Spleen (tissue), 7 donors: Measurements from ENCODE around the gene PRKG1.

Source experiments
- CTCF ChIP-seq, 11 experiments: fragments of 200-600 bp in 7 of 11; fragments of 450-650 bp in 4 of 11; sonication (generic) in 4 of 11; IDR thresholded peaks in 8 of 11; conservative IDR thresholded peaks in 3 of 11; 1 replicate in 7 of 11; 2 replicates in 4 of 11; pipeline versions ENCODE4 v1.4.0 to v1.8.0; 2016 to 2021; ENCODE audit warnings: antibody characterized with exemption in 11 of 11, inconsistent platforms in 4 of 11, mild to moderate bottlenecking in 1 of 11
- POLR2A ChIP-seq, 3 donors: fragments of 450-650 bp; IDR thresholded peaks; one replicate each; pipeline ENCODE4 v1.5.1; 2017; ENCODE audit warnings: antibody characterized with exemption in 3 of 3, mild to moderate bottlenecking in 1 of 3
- donor health status: DM: no; HTN: no; CAD: no; lungs with moderate emphysema.
- donor health status: DM: no; HTN: no; CAD: no.
- donor health status: DM: no; HTN: no; CAD: no.

GRCh38 chr10:52248697-52249306 is 1174.5 kb downstream of the PRKG1 start:
- TF ChIP-seq CTCF (IDR thresholded peaks at IDR 0.05 in 8 of 11, conservative IDR thresholded peaks at IDR 0.05 in 3 of 11) (no peak), POLR2A (IDR thresholded peaks at IDR 0.05) (no peak)
